Mesenchymal stem cell (in vitro differentiated cells and primary cell): ENCODE data around the gene TRIM51.

Experiments used
- DNase-seq: peaks from one replicate; pipeline ENCODE4 v3.0.0-alpha.2; 2013
- H2AFZ ChIP-seq: one replicate; pipeline ENCODE4 v1.6.1; 2013; ENCODE audit warnings: low read depth, mild to moderate bottlenecking, control low read depth, inconsistent platforms, low read length, moderate library complexity
- H2AK5ac ChIP-seq: 2 replicates; pipeline ENCODE4 v1.6.1; 2013; ENCODE audit warnings: low read length, moderate library complexity, mild to moderate bottlenecking, inconsistent platforms; ENCODE audit not compliant: severe bottlenecking
- H2BK120ac ChIP-seq: one replicate; pipeline ENCODE4 v1.6.1; 2013; ENCODE audit warnings: low read depth, mild to moderate bottlenecking, inconsistent platforms, low read length, moderate library complexity
- H2BK12ac ChIP-seq, 2 experiments: one replicate each; pipeline ENCODE4 v1.6.1; 2013; ENCODE audit warnings: inconsistent platforms in 2 of 2, low read length in 2 of 2, mild to moderate bottlenecking in 2 of 2, moderate library complexity in 2 of 2, control low read depth in 1 of 2
- H2BK15ac ChIP-seq: one replicate; pipeline ENCODE4 v1.6.1; 2013; ENCODE audit warnings: mild to moderate bottlenecking, low read depth, inconsistent platforms; ENCODE audit not compliant: poor library complexity, severe bottlenecking
- H2BK5ac ChIP-seq: 2 replicates; pipeline ENCODE4 v1.6.1; 2013; ENCODE audit warnings: low read depth, mild to moderate bottlenecking, low read length, control low read depth, inconsistent platforms; ENCODE audit not compliant: poor library complexity, severe bottlenecking
- H3K14ac ChIP-seq, 2 experiments: one replicate each; pipeline ENCODE4 v1.6.1; 2013; ENCODE audit warnings: inconsistent platforms in 2 of 2, low read length in 2 of 2, control low read depth in 1 of 2, mild to moderate bottlenecking in 1 of 2, moderate library complexity in 1 of 2
- H3K18ac ChIP-seq, 2 experiments: one replicate each; pipeline ENCODE4 v1.6.1; 2013; ENCODE audit warnings: inconsistent platforms in 2 of 2, low read length in 2 of 2, control low read depth in 1 of 2, low read depth in 1 of 2, mild to moderate bottlenecking in 1 of 2
- H3K23ac ChIP-seq, 2 experiments: one replicate each; pipeline ENCODE4 v1.6.1; 2013; ENCODE audit warnings: inconsistent platforms in 2 of 2, low read length in 2 of 2, mild to moderate bottlenecking in 2 of 2, moderate library complexity in 2 of 2, control low read depth in 1 of 2
- H3K27ac ChIP-seq: 2 replicates; pipeline ENCODE4 v1.5.1; 2013; ENCODE audit warnings: mild to moderate bottlenecking, moderate library complexity, low read length, control low read depth, inconsistent platforms; ENCODE audit not compliant: poor library complexity, severe bottlenecking
- H3K27me3 ChIP-seq, 2 experiments: 2 replicates each; pipeline versions ENCODE4 v1.6.1 to v1.7.0; 2013; ENCODE audit warnings: low read length in 2 of 2, mild to moderate bottlenecking in 2 of 2, moderate library complexity in 2 of 2, control low read depth in 1 of 2, inconsistent platforms in 1 of 2; ENCODE audit not compliant: control insufficient read depth in 1 of 2, insufficient read depth in 1 of 2
- H3K36me3 ChIP-seq, 2 experiments: 2 replicates each; pipeline versions ENCODE4 v1.6.1 to v1.7.0; 2013; ENCODE audit warnings: low read length in 2 of 2, control low read depth in 1 of 2, inconsistent platforms in 1 of 2, low read depth in 1 of 2, mild to moderate bottlenecking in 1 of 2; ENCODE audit not compliant: insufficient read depth in 2 of 2, control insufficient read depth in 1 of 2
- H3K4ac ChIP-seq, 2 experiments: one replicate each; pipeline ENCODE4 v1.6.1; 2013; ENCODE audit warnings: inconsistent platforms in 2 of 2, low read length in 2 of 2, mild to moderate bottlenecking in 2 of 2, moderate library complexity in 2 of 2, control low read depth in 1 of 2, low read depth in 1 of 2
- H3K4me1 ChIP-seq: 2 replicates; pipeline ENCODE4 v1.6.1; 2013; ENCODE audit warnings: low read depth, low read length, control low read depth; ENCODE audit not compliant: control insufficient read depth, insufficient read depth
- H3K4me2 ChIP-seq: 2 replicates; pipeline ENCODE4 v1.6.1; 2013; ENCODE audit warnings: low read length, mild to moderate bottlenecking, inconsistent platforms; ENCODE audit not compliant: poor library complexity, severe bottlenecking
- H3K4me3 ChIP-seq, 2 experiments: 2 replicates each; pipeline versions ENCODE4 v1.5.1 to v1.7.0; 2013; ENCODE audit warnings: low read length in 2 of 2, mild to moderate bottlenecking in 2 of 2, control low read depth in 1 of 2, low read depth in 1 of 2; ENCODE audit not compliant: insufficient read depth in 1 of 2
- H3K79me1 ChIP-seq: replicated peaks from 2 replicates; pipeline ENCODE4 v1.6.1; 2013; ENCODE audit warnings: mild to moderate bottlenecking, control low read depth, low read length, inconsistent platforms; ENCODE audit not compliant: poor library complexity, severe bottlenecking
- H3K9ac ChIP-seq: 2 replicates; pipeline ENCODE4 v1.7.0; 2013; ENCODE audit warnings: mild to moderate bottlenecking, low read length, moderate library complexity
- H3K9me3 ChIP-seq: 2 replicates; pipeline ENCODE4 v1.7.0; 2013; ENCODE audit warnings: mild to moderate bottlenecking, low read length; ENCODE audit not compliant: control insufficient read depth
- H4K8ac ChIP-seq: one replicate; pipeline ENCODE4 v1.6.1; 2013; ENCODE audit warnings: inconsistent platforms, mild to moderate bottlenecking, low read length, moderate library complexity
- H4K91ac ChIP-seq: one replicate; pipeline ENCODE4 v1.6.1; 2013; ENCODE audit warnings: mild to moderate bottlenecking, low read length, inconsistent platforms
- WGBS: methylation state at CpG from one replicate; pipeline ENCODE4 v1.1.7; 2013; ENCODE audit warnings: mixed read lengths; 5-methylcytosine and 5-hydroxymethylcytosine counted together

Gene TRIM51

GRCh38 chr11:55902308-55902707 is 19.2 kb downstream of the TRIM51 start:
- no peak overlapping the region for H3K14ac ChIP-seq
- H2BK12ac ChIP-seq, result no peak overlapping the region
- no peak overlapping the region for H4K91ac ChIP-seq
- no peak overlapping the region for H3K4ac ChIP-seq
- H3K36me3 ChIP-seq, result no peaks in the 10 kb centered on the region
- H3K27ac ChIP-seq, result no peak overlapping the region
- no peak overlapping the region for H3K23ac ChIP-seq
- no peak overlapping the region for H3K18ac ChIP-seq
- no peak overlapping the region for H3K4me3 ChIP-seq
- H3K9ac ChIP-seq, result no peak overlapping the region
- H2AFZ ChIP-seq, result no peak overlapping the region
- no peak overlapping the region for H3K4me2 ChIP-seq
- 31% methylated on average over 2 of the region's 2 CpGs for WGBS
- no peak overlapping the region for H2BK15ac ChIP-seq
- H2AK5ac ChIP-seq, result no peak overlapping the region
- H3K79me1 ChIP-seq, result no peaks in the 10 kb centered on the region
- no peak for DNase-seq
- H2BK120ac ChIP-seq, result no peak overlapping the region
- no peaks in the 10 kb centered on the region for H3K4me1 ChIP-seq
- no peaks in the 10 kb centered on the region for H3K27me3 ChIP-seq
- no peak overlapping the region for H2BK5ac ChIP-seq
- H3K9me3 ChIP-seq, result peaks cover 5% of the 10 kb centered on the region
- no peak overlapping the region for H4K8ac ChIP-seq

GRCh38 chr11:55914482-55914881 is 31.4 kb downstream of the TRIM51 start, which contains the start of gene OR5W2:
Gene OR5W2, minus strand, starts transcription at chr11:55914582. Its CDS starts 0 bp downstream, at chr11:55914582.
- no peak within 1 kb of the TSS for H3K14ac ChIP-seq
- no peaks in the 10 kb centered on the region for H3K27me3 ChIP-seq
- H2AFZ ChIP-seq, result no peak within 1 kb of the TSS
- no peaks in the 10 kb centered on the region for H3K9me3 ChIP-seq
- WGBS, result no CpG with 5 or more reads among the region's 1 CpG
- H3K4me2 ChIP-seq, result no peak within 1 kb of the TSS
- H3K23ac ChIP-seq, result no peak within 1 kb of the TSS
- no peak for DNase-seq
- H2BK5ac ChIP-seq, result no peak within 1 kb of the TSS
- H3K4me1 ChIP-seq, result no peaks in the 10 kb centered on the region
- H3K4ac ChIP-seq, result no peak within 1 kb of the TSS
- H3K79me1 ChIP-seq, result no peaks in the 10 kb centered on the region
- H2AK5ac ChIP-seq, result no peak within 1 kb of the TSS
- no peak within 1 kb of the TSS for H3K27ac ChIP-seq
- H3K4me3 ChIP-seq, result no peak within 1 kb of the TSS
- H3K9ac ChIP-seq, result no peak within 1 kb of the TSS
- H2BK12ac ChIP-seq, result no peak within 1 kb of the TSS
- no peak within 1 kb of the TSS for H2BK120ac ChIP-seq
- H4K8ac ChIP-seq, result no peak within 1 kb of the TSS
- H3K18ac ChIP-seq, result no peak within 1 kb of the TSS
- H4K91ac ChIP-seq, result no peak within 1 kb of the TSS
- H2BK15ac ChIP-seq, result no peak within 1 kb of the TSS
- no peaks in the 10 kb centered on the region for H3K36me3 ChIP-seq

- H2BK12ac ChIP-seq, result no peak overlapping the region
- H3K4me3 ChIP-seq, result no peak overlapping the region
- H3K36me3 ChIP-seq, result no peaks in the 10 kb centered on the region
- no peak overlapping the region for H2BK15ac ChIP-seq
- no peak overlapping the region for H3K4ac ChIP-seq
- H2AK5ac ChIP-seq, result no peak overlapping the region
- H3K9ac ChIP-seq, result no peak overlapping the region
- H2BK5ac ChIP-seq, result no peak overlapping the region
- no peak overlapping the region for H3K4me2 ChIP-seq
- no peak overlapping the region for H4K8ac ChIP-seq
- H3K27ac ChIP-seq, result no peak overlapping the region
- H3K79me1 ChIP-seq, result no peaks in the 10 kb centered on the region
- H3K23ac ChIP-seq, result no peak overlapping the region
- no peak overlapping the region for H3K14ac ChIP-seq
- H3K18ac ChIP-seq, result no peak overlapping the region
- no peak overlapping the region for H4K91ac ChIP-seq
- no peak for DNase-seq
- no peaks in the 10 kb centered on the region for H3K4me1 ChIP-seq
- H3K9me3 ChIP-seq, result no peaks in the 10 kb centered on the region
- H3K27me3 ChIP-seq, result no peaks in the 10 kb centered on the region
- no peak overlapping the region for H2AFZ ChIP-seq
- H2BK120ac ChIP-seq, result no peak overlapping the region
- WGBS, result 49% methylated on average over 4 of the region's 5 CpGs
Measured at GRCh38 chr11:55920537-55920936, 37.4 kb downstream of the TRIM51 start.

- H3K4me2 ChIP-seq, result no peak within 1 kb of the TSS
- no peak within 1 kb of the TSS for H3K27ac ChIP-seq
- no peaks in the 10 kb centered on the region for H3K27me3 ChIP-seq
- H3K36me3 ChIP-seq, result no peaks in the 10 kb centered on the region
- H3K9me3 ChIP-seq, result no peaks in the 10 kb centered on the region
- no peak for DNase-seq
- no peaks in the 10 kb centered on the region for H3K4me1 ChIP-seq
- H3K18ac ChIP-seq, result no peak within 1 kb of the TSS
- no peak within 1 kb of the TSS for H3K4ac ChIP-seq
- H2BK120ac ChIP-seq, result no peak within 1 kb of the TSS
- no peak within 1 kb of the TSS for H3K23ac ChIP-seq
- no peak within 1 kb of the TSS for H4K8ac ChIP-seq
- no peaks in the 10 kb centered on the region for H3K79me1 ChIP-seq
- no peak within 1 kb of the TSS for H2BK5ac ChIP-seq
- no peak within 1 kb of the TSS for H2AK5ac ChIP-seq
- H3K9ac ChIP-seq, result no peak within 1 kb of the TSS
- no peak within 1 kb of the TSS for H4K91ac ChIP-seq
- H3K4me3 ChIP-seq, result no peak within 1 kb of the TSS
- H2BK15ac ChIP-seq, result no peak within 1 kb of the TSS
- no peak within 1 kb of the TSS for H2BK12ac ChIP-seq
- WGBS, result no CpG with 5 or more reads among the region's 2 CpGs
- no peak within 1 kb of the TSS for H2AFZ ChIP-seq
- no peak within 1 kb of the TSS for H3K14ac ChIP-seq
Measured at GRCh38 chr11:55936300-55936699, 53.2 kb downstream of the TRIM51 start, which contains the start of gene OR5I1. Gene OR5I1, minus strand, starts transcription at chr11:55936400. Its CDS starts 0 bp downstream, at chr11:55936400.
